HEK293T (cell line): ENCODE results near the gene FGGY.
A peak's percentile ranks its signal among the peaks of the same experiment; 100 is the strongest.
"Not testable (repeated sequence)": the region's sequence is repeated elsewhere in the genome, so short reads cannot be mapped to it uniquely, and the experiment has no call there.

ENCODE experiments used
- CTCF ChIA-PET: fragments of 350-600 bp; formaldehyde crosslinking; extraction: SDS; loops from one replicate; lab custom pipeline; 2021; ENCODE audit warnings: antibody characterized with exemption, inconsistent platforms; lab: Yijun Ruan, JAX
- POLR2A ChIA-PET: fragments of 350-600 bp; formaldehyde crosslinking; extraction: SDS; loops from one replicate; lab custom pipeline; 2020; ENCODE audit warnings: antibody characterized with exemption, inconsistent platforms; lab: Yijun Ruan, JAX
- DNase-seq: peaks from one replicate; pipeline ENCODE4 v3.0.0; 2012; ENCODE audit warnings: mixed read lengths; ENCODE audit errors: extremely low spot score
- ARNT ChIP-seq: fragments of 450-650 bp; IDR thresholded peaks from 2 replicates; pipeline ENCODE4 v1.6.1; 2017; ENCODE audit warnings: mild to moderate bottlenecking
- BHLHE40 ChIP-seq: fragments of 450-650 bp; IDR thresholded peaks from 2 replicates; pipeline ENCODE4 v1.6.1; 2016; ENCODE audit warnings: mild to moderate bottlenecking, moderate library complexity, borderline replicate concordance
- CTBP1 ChIP-seq: fragments of 450-650 bp; IDR thresholded peaks from 2 replicates; pipeline ENCODE4 v1.6.1; 2016; ENCODE audit warnings: borderline replicate concordance
- ELF4 ChIP-seq: fragments of 450-650 bp; IDR thresholded peaks from 2 replicates; pipeline ENCODE4 v1.6.1; 2017; ENCODE audit warnings: antibody characterized with exemption
- FOXA1 ChIP-seq: fragments of 450-650 bp; IDR thresholded peaks from 2 replicates; pipeline ENCODE4 v1.6.1; 2016; ENCODE audit warnings: mild to moderate bottlenecking
- FOXK2 ChIP-seq: fragments of 450-650 bp; IDR thresholded peaks from 2 replicates; pipeline ENCODE4 v1.6.1; 2016; ENCODE audit warnings: mild to moderate bottlenecking
- FOXM1 ChIP-seq: fragments of 450-650 bp; IDR thresholded peaks from 2 replicates; pipeline ENCODE4 v1.6.1; 2017; ENCODE audit warnings: mild to moderate bottlenecking, borderline replicate concordance
- HDGF ChIP-seq: fragments of 450-650 bp; IDR thresholded peaks from 2 replicates; pipeline ENCODE4 v1.6.1; 2017; ENCODE audit warnings: antibody characterized with exemption, borderline replicate concordance
- L3MBTL2 ChIP-seq: fragments of 450-650 bp; conservative IDR thresholded peaks from 2 replicates; pipeline ENCODE4 v1.6.1; 2016; ENCODE audit warnings: mild to moderate bottlenecking
- LEF1 ChIP-seq: fragments of 450-650 bp; IDR thresholded peaks from 2 replicates; pipeline ENCODE4 v1.6.1; 2017; ENCODE audit warnings: mild to moderate bottlenecking, borderline replicate concordance
- NFRKB ChIP-seq: fragments of 450-650 bp; IDR thresholded peaks from 2 replicates; pipeline ENCODE4 v1.6.1; 2016; ENCODE audit warnings: mild to moderate bottlenecking, moderate library complexity
- PKNOX1 ChIP-seq: fragments of 450-650 bp; IDR thresholded peaks from 2 replicates; pipeline ENCODE4 v1.6.1; 2016
- SP1 ChIP-seq: fragments of 450-650 bp; IDR thresholded peaks from 2 replicates; pipeline ENCODE4 v1.6.1; 2017
- SUZ12 ChIP-seq: fragments of 450-650 bp; IDR thresholded peaks from 2 replicates; pipeline ENCODE4 v1.6.1; 2016; ENCODE audit warnings: mild to moderate bottlenecking
- TARDBP ChIP-seq: fragments of 450-650 bp; IDR thresholded peaks from 2 replicates; pipeline ENCODE4 v1.6.1; 2016
- ZNF384 ChIP-seq: fragments of 450-650 bp; IDR thresholded peaks from 2 replicates; pipeline ENCODE4 v1.6.1; 2016

FGGY gene

GRCh38 chr1:59293206-59293605 is 3.7 kb upstream of the FGGY start:
- ChIA-PET POLR2A (no interaction called here), CTCF (no interaction called here)
- no peak for TF ChIP-seq SUZ12
- TF ChIP-seq FOXK2 = no peak
- TF ChIP-seq FOXM1 = no peak
- TF ChIP-seq HDGF = no peak
- TF ChIP-seq FOXA1 = no peak
- TF ChIP-seq NFRKB = no peak
- TF ChIP-seq LEF1 = no peak
- TF ChIP-seq SP1 = no peak
- TF ChIP-seq BHLHE40 = no peak
- no peak for TF ChIP-seq CTBP1
- TF ChIP-seq ZNF384 = no peak
- no peak for TF ChIP-seq ELF4
- TF ChIP-seq TARDBP = no peak
- no peak for TF ChIP-seq ARNT
- TF ChIP-seq L3MBTL2 = no peak
- no peak for TF ChIP-seq PKNOX1
- DNase-seq = no peak

- DNase-seq = no peak
- ChIA-PET POLR2A (interaction anchor here (0.7 kb wide), 1 partner anchor 510 kb away, joined by 3 read pairs; the partner anchor contains the start of gene JUN), CTCF (no interaction called here)
- TF ChIP-seq PKNOX1 (no peak), HDGF (no peak), L3MBTL2 (no peak), LEF1 (no peak), ARNT (no peak), FOXM1 (no peak), FOXK2 (no peak), TARDBP (no peak), SP1 (no peak), ELF4 (no peak), ZNF384 (no peak), CTBP1 (no peak), BHLHE40 (no peak), SUZ12 (no peak), NFRKB (no peak), FOXA1 (no peak)
Observed at GRCh38 chr1:59293849-59294248, 3.0 kb upstream of the FGGY start.

GRCh38 chr1:59294423-59294822 is 2.5 kb upstream of the FGGY start:
- POLR2A ChIA-PET = no interaction called here
- no peak for DNase-seq
- TF ChIP-seq ZNF384 (0 out of 2 replicates have a peak, but pooled peaks have one; percentile 18), SUZ12 (no peak)
- CTCF ChIA-PET = no interaction called here

DNA sequence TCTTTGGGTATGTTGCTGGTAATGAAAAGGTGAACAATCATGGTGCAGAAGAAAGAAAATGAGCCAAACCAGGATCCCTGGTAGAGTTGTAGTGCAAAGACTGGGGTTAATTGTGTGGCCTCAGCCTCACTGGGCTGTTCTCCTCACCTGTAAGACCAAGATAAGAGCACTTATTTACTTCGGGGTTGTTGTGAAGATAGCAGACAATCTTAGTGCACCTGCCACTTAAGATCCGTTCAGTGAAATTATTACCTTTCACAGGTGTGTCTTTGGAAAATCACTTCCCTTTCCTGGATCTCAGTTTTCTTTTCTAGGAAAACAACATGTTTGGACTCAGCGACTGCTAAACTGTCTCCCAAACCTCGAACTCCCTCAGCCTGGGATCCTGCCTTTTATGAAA is 1.3 kb upstream of the FGGY start:
- POLR2A ChIA-PET = interaction anchor here (1.0 to 1.5 kb wide), 4 partner anchors 18 to 145 kb away, joined by 3 to 4 read pairs (median 3); no protein-coding TSS in a partner anchor
- DNase-seq = no peak
- CTCF ChIA-PET = interaction anchor here (1.4 kb wide), 1 partner anchor 404 kb away, joined by 3 read pairs; no protein-coding TSS in a partner anchor
- no peak for TF ChIP-seq SUZ12

- DNase-seq = no peak
- TF ChIP-seq ELF4 = no peak
- no peak for TF ChIP-seq BHLHE40
- no peak for TF ChIP-seq NFRKB
- TF ChIP-seq HDGF = no peak
- TF ChIP-seq CTBP1 = no peak
- no peak for TF ChIP-seq FOXM1
- no peak for TF ChIP-seq ARNT
- no peak for TF ChIP-seq TARDBP
- no peak for TF ChIP-seq SUZ12
- TF ChIP-seq ZNF384 = no peak
- TF ChIP-seq LEF1 = no peak
- no peak for TF ChIP-seq SP1
- no peak for TF ChIP-seq FOXA1
- no peak for TF ChIP-seq L3MBTL2
- no peak for TF ChIP-seq PKNOX1
- no peak for TF ChIP-seq FOXK2
- ChIA-PET POLR2A (no interaction called here), CTCF (interaction anchor here (0.5 kb wide), 1 partner anchor 12 kb away, joined by 3 read pairs; no protein-coding TSS in a partner anchor)
Observed at GRCh38 chr1:59298026-59298583, 1.2 kb downstream of the FGGY start.

GRCh38 chr1:59298710-59299346 is 1.9 kb downstream of the FGGY start:
- POLR2A ChIA-PET = no interaction called here
- no peak for DNase-seq
- CTCF ChIA-PET = interaction anchor here (0.5 kb wide), 1 partner anchor 11 kb away, joined by 3 read pairs; no protein-coding TSS in a partner anchor
- no peak for TF ChIP-seq ZNF384
- TF ChIP-seq SP1 = no peak
- TF ChIP-seq SUZ12 = no peak
- no peak for TF ChIP-seq PKNOX1
- TF ChIP-seq HDGF = no peak
- TF ChIP-seq FOXK2 = no peak
- TF ChIP-seq TARDBP = no peak
- TF ChIP-seq NFRKB = no peak
- TF ChIP-seq ARNT = no peak
- TF ChIP-seq BHLHE40 = no peak
- no peak for TF ChIP-seq ELF4
- TF ChIP-seq L3MBTL2 = no peak
- no peak for TF ChIP-seq CTBP1

- CTCF ChIA-PET, POLR2A ChIA-PET, DNase-seq: not testable (repeated sequence)
Observed at GRCh38 chr1:59299670-59300069, 2.8 kb downstream of the FGGY start.
